Thyroid gland (tissue), 4 donors: ENCODE results near the gene RAB31. TPM values are rescaled to one million over a fixed set of nuclear protein-coding genes. Genes with fewer than 3 reads are reported as not detected.

Experiments
- DNase-seq, 2 donors: peaks; one replicate each; pipeline ENCODE4 v3.0.0-alpha.2; 2019
- H3K27ac ChIP-seq, 3 donors: fragments of 200-600 bp; sonication (generic); 1 replicate in 2 of 3; 2 replicates in 1 of 3; pipeline ENCODE4 v1.5.1; 2016 to 2019; ENCODE audit warnings: mild to moderate bottlenecking in 1 of 3, moderate library complexity in 1 of 3
- H3K27me3 ChIP-seq: fragments of 200-600 bp; sonication (generic); one replicate; pipeline ENCODE4 v1.5.1; 2019
- H3K36me3 ChIP-seq, 2 donors: fragments of 200-600 bp; sonication (generic); one replicate each; pipeline ENCODE4 v1.5.1; 2016 to 2019
- H3K4me1 ChIP-seq, 2 donors: fragments of 200-600 bp; sonication (generic); one replicate each; pipeline ENCODE4 v1.5.1; 2017 to 2019
- H3K4me3 ChIP-seq, 3 donors: fragments of 200-600 bp; sonication (generic); replicated peaks in 1 of 3; 1 replicate in 2 of 3; 2 replicates in 1 of 3; pipeline ENCODE4 v1.5.1; 2016; ENCODE audit warnings: mild to moderate bottlenecking in 1 of 3
- H3K9me3 ChIP-seq: fragments of 200-600 bp; sonication (generic); one replicate; pipeline ENCODE4 v1.5.1; 2017
- POLR2A ChIP-seq, 2 donors: fragments of 450-650 bp; IDR thresholded peaks; one replicate each; pipeline ENCODE4 v1.6.1; 2017; ENCODE audit warnings: antibody characterized with exemption in 2 of 2, mild to moderate bottlenecking in 2 of 2, moderate library complexity in 1 of 2
- WGBS, 2 donors: methylation state at CpG; one replicate each; pipeline ENCODE4 v1.1.5; 2017; 5-methylcytosine and 5-hydroxymethylcytosine counted together
- intact Hi-C: fragments of 100-400 bp; cut with DNase I; formaldehyde crosslinking; loops from one replicate; pipeline ENCODE4 v1.15.1; 2023
- total RNA-seq, 4 donors: library from RNA; depleted of rRNA; stranded (reverse); fragments of >200 nt; gene quantifications; one replicate each; pipeline ENCODE4 v1.2.3, GENCODE V29; 2016
- TF ChIP-seq, protein P1 (sequence below), 6 experiments: fragments of 200-600 bp in 3 of 6; fragments of 450-650 bp in 3 of 6; sonication (generic) in 3 of 6; IDR thresholded peaks; one replicate each; pipeline ENCODE4 v1.5.1; 2016 to 2019; ENCODE audit warnings: antibody characterized with exemption in 6 of 6, mild to moderate bottlenecking in 2 of 6, inconsistent platforms in 1 of 6, moderate library complexity in 1 of 6

Gene RAB31
- total RNA-seq, 4 donors from 2014 or later = 33.9 to 72.7 (median 40.8) TPM

DNA sequence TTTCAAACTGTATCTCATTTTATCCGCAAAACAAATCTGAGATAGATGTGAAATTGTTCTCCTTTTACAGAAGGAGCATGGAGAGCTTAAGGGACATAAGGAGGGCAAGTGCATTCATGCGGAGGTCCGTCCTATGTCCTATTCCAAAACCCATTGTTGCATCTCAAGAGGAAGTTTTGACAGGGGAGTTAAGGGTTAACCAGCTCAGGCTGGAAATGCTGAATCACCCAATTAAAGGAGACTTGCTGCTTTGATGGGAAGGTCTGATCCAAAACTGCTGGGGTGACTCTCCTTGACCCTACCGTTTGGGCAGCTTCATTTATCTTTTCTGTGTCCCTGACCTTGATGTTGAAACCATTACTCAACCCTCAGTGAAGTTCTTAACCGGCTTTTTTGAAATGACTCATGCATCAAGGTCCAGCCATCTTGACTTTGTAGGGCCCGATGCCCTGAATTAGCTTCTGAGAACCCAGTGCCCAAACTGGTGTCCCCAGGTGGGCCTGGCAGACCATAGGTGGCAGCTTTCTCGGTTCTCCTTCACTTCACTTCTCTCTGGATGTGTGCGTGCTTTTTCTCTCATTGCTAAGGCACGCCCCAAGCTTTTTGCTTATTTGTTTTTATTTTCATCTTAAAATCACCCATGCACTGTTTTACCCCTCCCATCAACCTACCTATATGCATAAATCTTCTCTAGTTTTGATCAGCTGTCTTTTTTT, 161.8 kb downstream of the RAB31 start:
- DNase-seq = no peak
- Histone ChIP-seq H3K4me1 (peaks cover 0 to 10% of the 10 kb centered on the region in 2 donors), H3K4me3 (no peak overlapping the region), H3K27ac (no peak overlapping the region), H3K36me3 (no peaks in the 10 kb centered on the region), H3K9me3 (no peaks in the 10 kb centered on the region), H3K27me3 (no peaks in the 10 kb centered on the region)
- 70 to 71% methylated on average over 9 of the region's 9 CpGs for WGBS, 2 donors
- no peak for TF ChIP-seq POLR2A (IDR thresholded peaks at IDR 0.05)
- TF ChIP-seq, protein P1, sequence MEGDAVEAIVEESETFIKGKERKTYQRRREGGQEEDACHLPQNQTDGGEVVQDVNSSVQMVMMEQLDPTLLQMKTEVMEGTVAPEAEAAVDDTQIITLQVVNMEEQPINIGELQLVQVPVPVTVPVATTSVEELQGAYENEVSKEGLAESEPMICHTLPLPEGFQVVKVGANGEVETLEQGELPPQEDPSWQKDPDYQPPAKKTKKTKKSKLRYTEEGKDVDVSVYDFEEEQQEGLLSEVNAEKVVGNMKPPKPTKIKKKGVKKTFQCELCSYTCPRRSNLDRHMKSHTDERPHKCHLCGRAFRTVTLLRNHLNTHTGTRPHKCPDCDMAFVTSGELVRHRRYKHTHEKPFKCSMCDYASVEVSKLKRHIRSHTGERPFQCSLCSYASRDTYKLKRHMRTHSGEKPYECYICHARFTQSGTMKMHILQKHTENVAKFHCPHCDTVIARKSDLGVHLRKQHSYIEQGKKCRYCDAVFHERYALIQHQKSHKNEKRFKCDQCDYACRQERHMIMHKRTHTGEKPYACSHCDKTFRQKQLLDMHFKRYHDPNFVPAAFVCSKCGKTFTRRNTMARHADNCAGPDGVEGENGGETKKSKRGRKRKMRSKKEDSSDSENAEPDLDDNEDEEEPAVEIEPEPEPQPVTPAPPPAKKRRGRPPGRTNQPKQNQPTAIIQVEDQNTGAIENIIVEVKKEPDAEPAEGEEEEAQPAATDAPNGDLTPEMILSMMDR (IDR thresholded peaks at IDR 0.05) = no peak
- intact Hi-C loops = no loop called here

GRCh38 chr18:9870431-9871008, 162.4 kb downstream of the RAB31 start:
- TF ChIP-seq, protein P1 (IDR thresholded peaks at IDR 0.05) = no peak
- no peak for TF ChIP-seq POLR2A (IDR thresholded peaks at IDR 0.05)
- Histone ChIP-seq H3K4me1 (peaks cover 0 to 10% of the 10 kb centered on the region in 2 donors), H3K9me3 (no peaks in the 10 kb centered on the region), H3K27me3 (no peaks in the 10 kb centered on the region), H3K27ac (no peak overlapping the region), H3K36me3 (no peaks in the 10 kb centered on the region), H3K4me3 (no peak overlapping the region)
- intact Hi-C loops = no loop called here
- DNase-seq = no peak
- 74 to 77% methylated on average over 4 of the region's 4 CpGs for WGBS, 2 donors

DNA sequence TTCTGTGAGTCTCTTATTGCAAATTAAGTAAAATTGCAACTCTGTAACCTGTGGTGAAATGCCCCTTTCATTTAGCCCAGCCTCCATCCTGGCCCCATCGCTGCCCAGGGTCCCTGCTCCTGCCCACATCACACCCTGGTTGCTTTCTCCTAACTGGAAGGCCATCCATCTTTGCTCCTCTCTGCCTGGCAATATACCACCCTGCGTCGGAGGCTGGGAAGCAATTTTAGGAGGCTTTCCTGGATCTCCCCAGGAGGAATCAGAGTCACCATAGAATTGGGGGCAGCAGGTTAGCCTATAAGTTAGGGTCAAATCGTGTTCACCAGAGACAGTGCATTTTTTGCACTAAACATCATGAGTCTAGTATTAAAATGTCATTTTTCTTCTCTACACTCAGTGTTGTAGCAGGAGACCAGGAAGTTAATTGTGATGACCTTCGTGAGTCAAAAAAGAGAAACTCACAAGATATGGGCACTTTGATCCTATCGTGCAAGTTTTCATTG, 163.2 kb downstream of the RAB31 start:
- no peak for DNase-seq
- no peaks in the 10 kb centered on the region for H3K36me3 ChIP-seq
- H3K27ac ChIP-seq = no peak overlapping the region
- intact Hi-C loops = no loop called here
- peaks cover 0 to 10% of the 10 kb centered on the region in 2 donors for H3K4me1 ChIP-seq
- no peaks in the 10 kb centered on the region for H3K9me3 ChIP-seq
- no peaks in the 10 kb centered on the region for H3K27me3 ChIP-seq
- TF ChIP-seq, protein P1 (IDR thresholded peaks at IDR 0.05) = no peak
- no peak for TF ChIP-seq POLR2A (IDR thresholded peaks at IDR 0.05)
- no peak overlapping the region for H3K4me3 ChIP-seq
- 90 to 92% methylated on average over 5 to 6 of the region's 6 CpGs for WGBS, 2 donors

DNA sequence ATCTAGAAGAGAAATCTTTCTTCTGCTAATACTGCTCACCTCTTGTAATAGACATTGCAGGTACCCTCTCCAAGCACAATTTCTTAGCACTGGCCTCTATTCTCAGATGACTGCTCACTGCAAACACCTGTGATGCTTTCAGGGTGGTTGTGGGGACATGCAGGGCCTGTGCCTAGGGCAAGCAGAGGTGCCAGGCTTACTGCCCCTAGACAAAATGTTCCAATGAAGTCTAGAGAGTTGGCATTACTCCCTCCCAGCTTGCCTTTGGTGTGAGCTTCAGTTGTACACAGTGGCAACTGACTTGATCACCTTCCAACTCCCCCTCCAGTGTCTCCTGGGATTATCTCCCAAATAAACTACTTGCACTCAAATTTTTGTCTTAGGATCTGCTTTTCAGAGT, 164.7 kb downstream of the RAB31 start:
- Histone ChIP-seq H3K36me3 (no peaks in the 10 kb centered on the region), H3K4me3 (no peak overlapping the region), H3K27ac (no peak overlapping the region), H3K27me3 (no peaks in the 10 kb centered on the region), H3K9me3 (no peaks in the 10 kb centered on the region), H3K4me1 (peaks cover 0 to 15% of the 10 kb centered on the region in 2 donors)
- intact Hi-C loops = no loop called here
- TF ChIP-seq, protein P1 (IDR thresholded peaks at IDR 0.05) = no peak
- no peak for TF ChIP-seq POLR2A (IDR thresholded peaks at IDR 0.05)
- no peak for DNase-seq

DNA sequence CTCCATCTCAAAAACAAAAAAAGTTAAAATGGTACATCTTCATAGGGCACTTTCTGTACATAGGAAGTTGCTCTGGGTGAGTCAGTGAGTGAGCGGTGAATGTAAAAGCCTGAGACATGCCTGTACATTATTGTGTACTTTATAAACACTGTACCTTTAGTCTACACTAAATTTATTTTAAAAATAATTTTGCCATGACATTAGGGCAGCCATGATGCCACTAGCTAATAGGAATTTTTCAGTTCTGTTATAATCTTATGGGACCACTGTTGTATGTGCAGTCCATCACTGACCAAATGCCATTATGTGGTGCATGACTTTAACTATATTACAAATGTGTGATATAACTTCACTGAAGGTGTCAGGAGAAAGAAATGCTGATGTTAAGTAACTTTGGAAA, 166.6 kb downstream of the RAB31 start:
- Histone ChIP-seq H3K36me3 (no peaks in the 10 kb centered on the region), H3K4me1 (peaks cover 0 to 11% of the 10 kb centered on the region in 2 donors), H3K9me3 (no peaks in the 10 kb centered on the region), H3K4me3 (no peak overlapping the region), H3K27ac (no peak overlapping the region), H3K27me3 (no peaks in the 10 kb centered on the region)
- WGBS, 2 donors = 95 to 98% methylated on average over 1 of the region's 1 CpG
- TF ChIP-seq POLR2A (IDR thresholded peaks at IDR 0.05) = no peak
- TF ChIP-seq, protein P1 (IDR thresholded peaks at IDR 0.05) = no peak
- intact Hi-C loops = no loop called here
- DNase-seq = no peak
